Measurements from ENCODE around the gene VPS13D.

GRCh38 chr1:12326986-12327385 is 97.2 kb downstream of the VPS13D start:
- no peak for TF ChIP-seq SUZ12 (IDR thresholded peaks at IDR 0.05)
- TF ChIP-seq BHLHE40 (IDR thresholded peaks at IDR 0.05; ENCODE audit: borderline replicate concordance): no peak
- TF ChIP-seq FOXM1 (IDR thresholded peaks at IDR 0.05; ENCODE audit: borderline replicate concordance): no peak
- TF ChIP-seq ELF4 (IDR thresholded peaks at IDR 0.05): no peak
- no peak for TF ChIP-seq NFRKB (IDR thresholded peaks at IDR 0.05)
